ENCODE results near the gene CREB3L1.
A peak's percentile ranks its signal among the peaks of the same experiment; 100 is the strongest.

CREB3L1 gene, protein sequence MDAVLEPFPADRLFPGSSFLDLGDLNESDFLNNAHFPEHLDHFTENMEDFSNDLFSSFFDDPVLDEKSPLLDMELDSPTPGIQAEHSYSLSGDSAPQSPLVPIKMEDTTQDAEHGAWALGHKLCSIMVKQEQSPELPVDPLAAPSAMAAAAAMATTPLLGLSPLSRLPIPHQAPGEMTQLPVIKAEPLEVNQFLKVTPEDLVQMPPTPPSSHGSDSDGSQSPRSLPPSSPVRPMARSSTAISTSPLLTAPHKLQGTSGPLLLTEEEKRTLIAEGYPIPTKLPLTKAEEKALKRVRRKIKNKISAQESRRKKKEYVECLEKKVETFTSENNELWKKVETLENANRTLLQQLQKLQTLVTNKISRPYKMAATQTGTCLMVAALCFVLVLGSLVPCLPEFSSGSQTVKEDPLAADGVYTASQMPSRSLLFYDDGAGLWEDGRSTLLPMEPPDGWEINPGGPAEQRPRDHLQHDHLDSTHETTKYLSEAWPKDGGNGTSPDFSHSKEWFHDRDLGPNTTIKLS

DNA sequence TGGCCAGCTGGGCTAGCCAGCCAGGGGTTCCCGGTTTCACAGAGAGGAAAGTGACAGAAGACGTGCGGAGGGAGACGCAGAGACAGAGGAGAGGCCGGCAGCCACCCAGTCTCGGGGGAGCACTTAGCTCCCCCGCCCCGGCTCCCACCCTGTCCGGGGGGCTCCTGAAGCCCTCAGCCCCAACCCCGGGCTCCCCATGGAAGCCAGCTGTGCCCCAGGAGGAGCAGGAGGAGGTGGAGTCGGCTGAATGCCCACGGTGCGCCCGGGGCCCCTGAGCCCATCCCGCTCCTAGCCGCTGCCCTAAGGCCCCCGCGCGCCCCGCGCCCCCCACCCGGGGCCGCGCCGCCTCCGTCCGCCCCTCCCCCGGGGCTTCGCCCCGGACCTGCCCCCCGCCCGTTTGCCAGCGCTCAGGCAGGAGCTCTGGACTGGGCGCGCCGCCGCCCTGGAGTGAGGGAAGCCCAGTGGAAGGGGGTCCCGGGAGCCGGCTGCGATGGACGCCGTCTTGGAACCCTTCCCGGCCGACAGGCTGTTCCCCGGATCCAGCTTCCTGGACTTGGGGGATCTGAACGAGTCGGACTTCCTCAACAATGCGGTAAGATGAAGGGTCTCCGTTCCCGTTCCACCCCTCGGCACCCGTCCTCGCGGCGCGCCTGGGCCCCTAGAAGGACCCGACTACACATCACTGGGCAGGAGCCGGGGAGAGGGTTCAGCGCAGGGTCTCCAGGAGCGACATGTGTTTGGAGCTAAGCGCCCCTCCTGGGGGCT is at the start of gene CREB3L1:
Gene CREB3L1 (plus strand): TSS at position 41 of the 765 bp plus-strand sequence. CDS start 450 bp downstream, at position 491.
- DNase-seq, result no peak

DNA sequence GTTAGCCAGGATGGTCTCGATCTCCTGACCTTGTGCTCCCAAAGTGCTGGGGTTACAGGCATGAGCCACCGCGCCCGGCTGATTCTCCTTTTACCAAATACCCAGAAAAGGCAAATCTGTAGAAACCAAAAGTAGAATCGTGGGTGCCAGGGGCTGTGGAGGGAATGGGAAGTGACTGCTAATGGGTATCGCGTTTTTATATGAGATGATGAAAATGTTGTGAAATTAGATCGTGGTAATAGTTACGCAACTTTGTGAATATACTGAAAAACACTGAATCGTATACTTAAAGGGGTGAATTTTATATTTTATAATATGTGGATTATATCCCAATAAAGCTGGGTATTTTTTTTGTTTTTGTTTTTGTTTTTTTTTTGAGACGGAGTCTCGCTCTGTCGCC is 48.2 kb upstream of the CREB3L1 start:
- peak; percentile 55 to 65 for DNase-seq

DNA sequence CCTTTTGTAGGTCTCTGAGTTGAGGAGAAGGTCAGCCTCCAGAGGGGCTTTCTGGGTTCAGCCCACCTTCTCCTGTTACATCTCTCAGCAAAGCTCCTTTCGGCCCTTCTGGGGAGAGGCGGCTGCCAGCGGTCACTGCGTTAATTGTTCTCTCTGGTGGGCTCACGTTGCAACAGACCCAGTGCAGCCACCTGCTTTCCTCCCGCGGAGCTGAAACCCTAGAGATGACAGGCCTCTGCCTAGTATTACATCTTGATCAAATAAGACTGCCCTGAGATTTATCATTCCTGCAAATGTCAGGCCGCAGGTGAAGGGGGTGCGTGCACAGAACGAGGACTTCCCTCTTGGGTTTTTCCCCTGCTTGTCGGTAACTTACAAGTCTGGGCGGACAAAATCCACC is 43.2 kb upstream of the CREB3L1 start:
- no peak for DNase-seq

DNA sequence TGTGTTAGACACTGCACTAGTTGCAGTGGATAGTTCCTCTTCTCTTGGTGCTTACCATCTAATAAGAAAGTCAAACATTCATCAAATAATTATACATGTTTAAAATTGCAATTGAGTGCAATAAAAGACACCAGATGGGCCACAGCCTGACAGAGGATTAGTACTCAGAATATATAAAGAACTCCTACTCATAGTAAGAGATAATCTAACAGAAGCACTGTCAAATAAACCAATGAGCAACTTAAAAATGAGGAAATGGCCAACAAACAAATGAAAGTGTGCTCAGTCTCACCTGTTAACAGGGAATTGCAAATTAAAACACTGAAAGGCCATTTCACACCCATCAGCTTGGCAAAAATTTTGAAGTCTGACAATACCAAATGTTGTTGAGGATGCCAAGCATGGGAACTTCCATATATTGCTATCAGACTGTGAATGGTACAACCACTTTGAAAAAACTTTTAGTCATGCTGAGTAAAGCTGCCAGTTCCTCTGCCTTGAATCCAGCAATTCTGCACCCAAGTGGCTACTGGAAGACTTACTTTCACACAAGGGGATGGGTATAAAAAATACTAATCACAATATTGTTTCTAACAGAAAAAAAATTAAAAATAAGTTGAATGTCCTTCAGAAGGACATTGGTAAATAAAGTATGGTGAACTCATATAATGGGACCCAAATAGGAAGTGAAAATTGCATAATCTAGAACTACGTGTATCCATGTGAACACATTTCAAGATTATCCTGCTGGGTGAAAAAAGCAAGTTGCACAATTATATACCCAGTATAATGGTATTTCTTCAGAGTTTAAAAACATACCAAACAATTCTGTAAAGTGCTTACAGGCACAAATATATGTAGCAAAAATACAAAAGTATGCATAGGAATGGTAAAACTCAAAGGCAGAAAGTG is 41.4 kb upstream of the CREB3L1 start:
- peak; percentile 86 to 93 for DNase-seq

DNA sequence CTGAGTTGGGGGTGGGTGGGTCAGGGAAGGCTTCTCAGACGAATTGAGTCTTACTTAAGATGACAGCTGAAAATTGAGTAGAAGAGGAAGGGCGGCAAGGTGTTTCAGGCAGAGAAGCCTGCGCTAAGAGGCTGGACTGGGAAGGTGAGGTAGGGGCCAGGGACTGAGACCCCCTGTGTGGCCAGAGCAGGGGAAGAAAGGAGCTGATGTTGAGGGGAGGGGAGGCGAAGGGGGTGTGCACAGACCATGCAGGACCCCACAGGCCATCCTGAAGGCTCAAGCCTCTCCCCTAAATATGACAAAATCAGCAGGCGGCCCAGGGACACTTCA is 40.6 kb upstream of the CREB3L1 start:
- DNase-seq, result no peak

DNA sequence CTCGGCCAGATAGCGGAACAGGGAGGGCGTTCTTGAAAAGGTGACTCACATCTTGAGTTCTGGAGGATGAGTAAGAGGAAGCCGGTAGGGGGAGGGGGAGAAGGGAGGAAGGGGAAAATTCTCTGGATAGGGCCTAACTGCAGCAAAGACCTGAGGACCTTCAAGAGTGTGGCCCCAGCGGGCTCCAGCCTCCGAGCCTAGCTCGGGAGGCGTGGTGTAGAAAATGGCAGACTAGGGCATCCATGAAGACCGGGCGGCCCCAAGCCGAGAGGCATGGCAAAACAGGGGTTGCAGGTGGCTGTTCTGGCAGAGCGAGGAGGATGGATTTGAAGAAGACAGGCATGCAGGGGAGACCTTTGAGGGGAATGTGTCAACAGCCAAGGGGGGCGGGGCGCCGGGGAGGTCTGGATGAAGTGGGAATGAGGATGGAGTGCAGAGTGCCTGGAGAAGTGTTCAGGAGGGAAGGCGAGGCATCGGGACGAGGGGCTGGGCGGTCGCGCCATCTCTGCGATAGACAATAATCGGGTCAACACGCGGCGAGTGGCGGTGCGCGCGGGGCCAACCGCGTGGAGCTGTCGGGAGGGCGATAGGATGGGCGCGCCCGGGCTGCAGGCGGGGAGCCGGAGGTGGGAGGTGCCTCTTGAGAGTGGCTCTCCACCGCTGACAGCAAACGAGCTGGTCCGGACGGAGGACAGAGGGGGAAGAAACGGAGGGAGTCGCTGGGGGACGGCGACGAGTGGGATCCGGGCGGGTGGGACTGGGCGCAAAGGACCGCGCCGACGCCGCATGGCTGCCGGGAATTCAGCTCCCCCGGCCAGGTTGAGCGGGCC is 40.0 kb upstream of the CREB3L1 start:
- DNase-seq, result peak; percentile 86

DNA sequence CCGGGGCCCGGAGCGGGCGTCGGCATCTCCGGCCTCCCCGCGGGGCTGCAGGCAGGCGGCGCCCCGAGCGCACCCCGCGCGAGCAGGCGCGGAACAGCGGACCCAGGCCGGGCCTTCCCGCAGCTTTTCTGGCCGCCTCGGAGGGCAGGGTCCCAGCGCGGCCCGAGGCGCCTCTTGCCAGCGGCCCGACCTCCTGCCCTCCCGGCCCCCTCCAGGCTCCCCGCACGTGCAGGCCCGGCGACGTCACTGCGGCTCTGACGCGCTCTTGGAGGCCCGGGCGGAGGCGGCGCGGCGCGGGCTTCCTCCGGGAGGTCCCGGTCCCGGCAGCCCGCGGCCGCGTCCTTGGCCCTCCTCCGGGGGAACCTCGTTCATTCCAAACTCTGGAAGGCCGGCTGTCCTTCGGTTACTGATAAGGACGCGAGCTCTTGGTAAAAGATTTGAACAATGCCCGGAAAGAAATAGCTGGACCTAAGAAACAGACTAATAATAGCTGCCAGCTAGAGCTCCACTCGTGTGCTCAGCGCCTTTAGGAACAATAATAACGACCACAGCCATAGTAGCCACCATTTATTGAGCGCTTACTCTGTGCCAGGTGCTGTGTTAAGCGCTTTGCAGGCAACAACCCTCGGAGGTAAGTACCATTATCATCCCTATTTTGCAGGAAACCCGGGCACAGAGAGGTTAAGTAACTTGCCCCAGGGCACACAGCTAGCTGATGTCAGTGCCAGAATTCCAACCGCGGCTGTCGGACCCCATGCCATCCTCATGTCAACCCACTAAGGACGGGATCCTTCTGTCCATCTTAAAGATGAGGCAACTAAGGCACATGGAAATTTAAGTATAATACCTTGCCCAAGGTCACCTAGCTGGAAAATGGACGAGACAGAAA is 39.1 kb upstream of the CREB3L1 start:
- peak in 1 of 2 donors; percentile 53 for DNase-seq

DNA sequence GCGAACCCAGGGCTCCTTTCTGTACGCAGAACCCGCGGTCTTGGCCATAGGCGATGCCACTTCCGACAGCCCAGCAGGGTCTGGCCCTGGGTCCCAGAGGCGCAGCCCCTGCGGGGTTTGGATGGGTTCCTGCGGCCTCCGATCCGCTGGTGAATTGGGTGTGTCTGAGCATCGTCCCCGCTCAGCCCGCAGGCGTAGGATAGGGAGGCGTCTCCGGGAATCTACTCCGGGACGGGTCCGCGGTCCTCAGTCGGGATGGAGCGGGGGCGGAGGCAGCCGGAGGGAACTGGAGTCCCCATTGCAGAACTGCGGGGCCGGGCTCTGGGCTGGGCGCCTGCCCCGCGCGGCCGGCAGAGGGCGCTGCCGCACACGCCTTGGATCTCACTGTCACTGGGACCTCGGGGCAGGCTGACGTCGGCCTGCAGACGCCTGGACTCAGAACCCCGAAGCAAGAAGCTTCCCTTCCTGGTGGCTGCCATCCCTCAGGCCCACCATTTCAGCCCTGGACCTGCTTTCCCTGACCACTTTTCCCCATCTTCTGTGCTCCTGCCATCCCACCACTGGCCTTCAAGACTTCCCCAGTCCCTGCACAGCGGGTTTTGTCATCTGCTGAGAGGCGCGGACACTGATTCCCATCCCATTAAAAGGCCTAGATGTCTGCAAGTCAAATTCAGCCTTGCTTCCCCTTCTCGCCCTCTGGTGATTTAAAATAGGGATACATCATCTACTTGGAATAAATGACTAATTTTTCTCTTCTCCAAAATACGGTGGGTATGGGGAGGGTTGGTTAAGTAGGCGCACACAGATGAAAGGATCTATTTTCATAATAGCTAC is 38.3 kb upstream of the CREB3L1 start:
- peak; percentile 71 to 92 for DNase-seq

DNA sequence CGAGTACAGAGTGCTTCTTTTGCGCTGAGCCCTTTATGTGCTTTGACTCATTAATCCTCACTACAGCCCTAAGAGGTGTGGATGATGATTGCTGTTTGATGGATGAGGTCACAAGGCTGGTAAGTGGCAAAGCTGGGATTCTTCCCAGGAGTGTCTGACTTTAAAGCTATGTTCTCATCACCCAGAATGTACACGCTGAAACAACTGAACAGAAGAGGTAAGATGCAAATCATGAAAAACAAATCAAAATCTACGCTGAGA is 37.7 kb upstream of the CREB3L1 start:
- no peak for DNase-seq

DNA sequence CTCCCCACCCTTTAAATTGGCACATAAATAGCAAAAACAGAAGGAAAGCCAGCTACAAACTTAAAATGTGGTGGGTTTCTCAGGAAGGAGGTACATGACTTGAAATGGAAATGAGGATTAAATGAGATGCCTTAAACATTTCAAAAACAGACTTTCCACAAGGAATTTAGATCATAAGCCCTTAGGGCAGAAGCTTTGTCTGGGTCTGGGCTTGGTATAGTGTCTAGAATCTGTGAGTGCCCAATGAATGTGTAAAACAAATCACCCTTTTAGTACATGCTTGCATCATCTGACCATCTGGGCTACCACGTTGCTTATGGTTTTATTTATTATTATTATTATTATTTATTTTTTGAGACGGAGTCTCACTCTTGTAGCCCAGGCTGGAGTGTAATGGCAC is 37.1 kb upstream of the CREB3L1 start:
- DNase-seq, result no peak

DNA sequence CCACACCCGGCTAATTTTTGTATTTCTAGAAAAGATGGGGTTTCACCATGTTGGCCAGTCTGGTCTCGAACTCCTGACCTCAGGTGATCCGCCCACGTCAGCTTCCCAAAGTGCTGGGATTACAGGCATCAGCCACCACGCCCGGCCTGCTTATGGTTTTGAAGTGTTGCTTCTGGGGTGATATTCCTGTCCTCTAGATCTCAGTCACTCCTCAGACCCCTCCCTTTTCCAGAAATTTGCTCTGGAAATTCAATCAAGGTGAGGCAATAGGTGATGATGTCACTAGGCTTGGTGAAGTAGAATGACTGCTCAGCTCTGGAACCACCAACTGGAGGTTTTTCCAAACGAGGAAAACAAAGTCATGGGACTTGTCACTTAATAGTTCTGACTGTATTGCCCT is 36.6 kb upstream of the CREB3L1 start:
- no peak for DNase-seq

DNA sequence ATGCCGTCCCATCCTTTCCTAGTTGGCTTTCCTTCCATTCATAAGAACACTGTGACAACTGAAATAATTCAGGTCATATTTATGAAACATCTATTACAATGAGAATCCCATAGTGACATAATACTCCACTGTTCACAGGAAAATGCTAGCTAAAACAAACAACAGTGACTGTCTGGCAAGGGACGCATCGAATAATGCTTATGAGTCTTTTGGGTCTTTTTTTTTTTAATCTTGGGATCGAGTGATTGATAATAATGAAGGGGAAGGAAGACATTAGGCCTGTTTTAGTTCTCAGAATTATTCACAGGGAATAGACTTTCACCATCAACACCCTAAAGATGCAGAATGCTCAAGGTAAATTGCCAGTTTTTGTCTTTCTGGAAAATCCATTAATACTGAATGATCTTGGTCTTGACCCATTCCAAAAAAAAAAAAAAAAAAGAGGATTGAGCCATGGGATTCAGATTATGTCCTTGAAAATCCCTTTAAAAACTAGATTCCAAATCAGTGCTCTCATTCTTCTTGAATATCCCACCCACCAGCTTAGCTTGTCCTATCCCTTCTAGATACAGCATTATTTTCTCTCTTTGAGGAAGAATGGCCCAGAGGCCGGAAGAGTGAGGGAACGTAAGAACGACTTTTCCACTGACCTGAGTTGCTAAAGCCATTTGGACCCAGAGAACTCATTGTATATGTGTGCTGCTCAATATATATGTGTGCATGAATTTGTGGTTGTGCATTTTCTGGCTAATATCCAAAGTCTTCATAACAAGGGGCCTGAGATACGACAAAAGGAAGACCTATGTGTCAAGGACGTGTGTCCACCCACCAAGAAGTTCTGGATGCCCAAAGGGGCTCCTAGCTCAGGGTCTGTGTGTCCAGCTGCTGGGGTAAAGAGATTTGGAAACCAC is 35.2 kb upstream of the CREB3L1 start:
- no peak for DNase-seq

DNA sequence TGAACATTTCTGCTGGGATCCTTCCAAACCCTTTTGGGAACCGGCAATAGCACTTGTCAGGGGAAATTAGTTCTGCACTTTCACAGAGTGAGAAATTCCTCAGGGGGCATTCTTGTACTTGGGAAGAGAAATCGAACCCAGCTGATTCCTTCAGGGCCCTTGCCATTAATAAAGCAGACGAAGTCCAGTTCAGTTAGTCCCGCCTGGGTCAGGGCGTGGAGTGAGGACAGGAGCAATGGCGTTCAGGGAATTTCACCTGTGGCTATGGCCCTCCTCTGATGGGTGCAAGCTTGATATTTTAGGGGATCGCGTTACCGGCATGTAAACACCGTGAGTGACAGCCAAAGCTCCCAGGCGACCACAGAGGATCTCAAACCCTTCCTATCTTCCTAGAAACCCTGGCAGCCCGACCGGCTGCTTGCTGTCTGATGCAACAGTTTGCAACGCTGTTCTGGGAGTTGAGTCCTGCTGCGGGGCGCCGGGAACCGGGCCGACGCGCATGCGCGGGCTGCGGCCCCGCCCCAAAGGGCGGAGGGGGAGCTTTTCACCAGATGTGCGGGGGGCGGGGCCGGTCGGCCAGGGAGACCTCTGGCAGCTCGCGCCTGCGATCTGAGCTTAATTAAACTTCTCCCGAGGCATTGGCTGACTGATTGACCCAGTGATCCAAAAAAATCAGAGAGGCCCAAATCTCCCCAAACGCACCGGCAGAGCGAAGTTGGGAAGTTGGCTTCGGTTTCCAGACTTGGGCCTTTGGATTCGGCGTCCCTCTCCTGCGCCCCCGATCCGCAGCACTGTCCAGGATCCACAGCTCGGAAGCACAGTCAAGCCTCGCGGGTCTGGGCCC is 34.3 kb upstream of the CREB3L1 start:
- peak; percentile 81 to 93 for DNase-seq

DNA sequence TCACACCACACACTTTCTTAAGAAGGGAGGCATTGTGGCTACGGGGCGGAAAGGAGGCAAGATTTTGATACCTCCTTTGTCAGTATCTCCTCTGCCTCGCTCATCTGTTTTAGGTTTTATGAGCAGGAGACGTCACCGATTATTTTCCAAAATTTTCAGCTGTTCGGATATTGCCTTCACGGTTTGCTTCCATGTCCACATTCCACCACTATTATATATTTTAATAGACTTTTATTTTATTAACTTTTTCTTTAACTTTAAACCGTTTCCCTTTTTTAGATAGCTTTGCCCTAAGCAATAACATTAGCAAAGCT is 33.7 kb upstream of the CREB3L1 start:
- DNase-seq, result no peak

DNA sequence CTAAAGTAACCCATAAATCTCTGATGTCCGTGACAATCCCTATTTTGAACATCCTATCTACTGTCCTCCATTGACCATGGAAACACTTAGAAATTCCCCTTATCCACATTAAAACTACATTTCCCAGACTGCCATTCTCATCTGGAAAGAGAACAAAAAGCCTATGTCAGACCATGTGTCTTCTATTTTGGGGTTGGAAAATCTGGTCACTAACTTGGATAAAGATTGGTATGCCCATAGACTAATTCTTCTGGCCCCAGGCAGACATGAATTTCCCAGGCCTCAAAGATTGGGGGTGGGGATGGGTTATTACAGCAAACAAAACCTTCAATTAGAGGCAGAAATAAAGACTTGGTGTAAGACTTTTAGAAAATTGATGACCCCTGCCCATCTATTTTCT is 30.9 kb upstream of the CREB3L1 start:
- no peak for DNase-seq

DNA sequence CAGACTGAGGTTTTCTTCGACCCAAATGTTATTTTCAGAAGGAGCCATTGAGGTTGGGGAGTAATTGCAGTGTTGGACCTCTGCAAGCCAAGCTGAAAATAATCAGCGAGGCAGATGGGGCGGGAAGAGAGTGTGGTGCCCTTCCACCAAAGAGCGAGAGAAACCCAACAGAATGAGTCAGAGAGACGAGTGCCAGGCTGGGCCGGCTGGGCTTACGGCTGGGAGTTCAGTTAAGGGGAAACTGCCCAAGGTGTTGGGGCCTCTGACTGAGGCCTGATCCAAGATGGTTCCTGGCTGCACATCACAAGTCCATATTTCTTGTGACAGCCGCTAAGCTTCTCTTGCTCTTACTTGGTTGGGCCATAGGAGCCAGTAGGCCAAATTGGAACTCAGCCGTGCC is 30.4 kb upstream of the CREB3L1 start:
- no peak for DNase-seq

DNA sequence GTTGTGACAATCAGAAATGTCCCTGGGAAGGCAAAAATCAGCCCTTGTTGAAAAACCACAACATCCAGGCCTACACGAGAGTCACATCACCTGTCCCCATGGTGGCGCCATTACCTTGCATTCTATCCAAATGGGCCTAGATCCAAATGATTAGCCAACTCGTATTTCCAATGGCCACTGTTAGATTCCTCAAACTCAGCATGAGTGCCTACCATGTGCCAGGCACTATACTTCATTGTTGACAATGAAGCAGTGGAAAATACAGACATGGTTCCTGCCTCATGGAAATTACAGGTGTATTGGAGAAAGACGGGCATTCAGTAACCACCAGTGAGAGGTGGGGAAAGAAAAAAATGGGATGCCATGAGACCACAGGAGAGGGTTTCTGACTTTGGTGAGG is 29.8 kb upstream of the CREB3L1 start:
- no peak for DNase-seq

DNA sequence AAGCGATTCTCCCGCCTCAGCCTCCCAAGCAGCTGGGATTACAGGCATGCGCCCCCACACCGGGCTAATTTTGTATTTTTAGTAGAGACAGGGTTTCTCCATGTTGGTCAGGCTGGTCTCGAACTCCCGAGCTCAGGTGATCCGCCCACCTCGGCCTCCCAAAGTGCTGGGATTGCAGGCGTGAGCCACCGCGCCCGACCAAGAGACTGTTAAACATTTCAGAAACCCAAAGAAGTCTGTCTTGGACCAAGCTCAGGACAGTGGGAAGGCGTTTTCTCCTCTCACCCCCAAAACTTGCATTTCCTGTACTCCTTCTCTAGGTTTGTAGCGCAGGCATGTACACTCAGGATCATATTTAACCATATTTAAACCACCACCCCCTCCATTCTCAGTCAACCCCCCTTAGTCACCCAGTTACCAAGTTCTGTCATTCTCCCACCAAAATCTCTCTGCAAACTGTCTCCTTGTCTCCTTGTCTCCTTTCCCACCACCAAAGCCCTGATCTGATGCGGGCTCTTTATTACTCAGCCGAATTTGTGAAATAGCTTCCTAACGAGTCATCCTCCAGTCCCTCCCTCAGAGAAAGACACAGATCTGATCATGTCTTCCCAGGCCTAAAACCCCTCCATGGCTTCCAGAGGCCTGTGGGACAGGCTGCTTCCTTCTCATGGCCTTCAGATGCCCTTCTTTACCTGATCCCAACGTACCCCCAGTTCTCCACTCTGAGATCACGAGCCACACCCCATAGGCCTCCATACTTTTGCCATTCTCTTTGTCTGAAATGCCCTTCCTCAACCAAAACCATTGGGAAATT is 29.0 kb upstream of the CREB3L1 start:
- DNase-seq, result peak; percentile 20 to 28

Data from inflammatory macrophage treated with lipopolysaccharide for 1 hour (primary cell).